GM10847 (cell line): ENCODE measurements around the gene PDIK1L.

Source experiments
- POLR2A ChIP-seq: IDR thresholded peaks from 2 replicates; pipeline ENCODE4 v1.6.1; 2011; ENCODE audit not compliant: insufficient read length; ENCODE audit errors: extremely low read depth

The PDIK1L gene

GRCh38 chr1:26127235-26128163 lies 15.9 kb downstream of the PDIK1L start:
- TF ChIP-seq POLR2A, result no peak

GRCh38 chr1:26129778-26130177 lies 18.2 kb downstream of the PDIK1L start:
- no peak for TF ChIP-seq POLR2A

DNA sequence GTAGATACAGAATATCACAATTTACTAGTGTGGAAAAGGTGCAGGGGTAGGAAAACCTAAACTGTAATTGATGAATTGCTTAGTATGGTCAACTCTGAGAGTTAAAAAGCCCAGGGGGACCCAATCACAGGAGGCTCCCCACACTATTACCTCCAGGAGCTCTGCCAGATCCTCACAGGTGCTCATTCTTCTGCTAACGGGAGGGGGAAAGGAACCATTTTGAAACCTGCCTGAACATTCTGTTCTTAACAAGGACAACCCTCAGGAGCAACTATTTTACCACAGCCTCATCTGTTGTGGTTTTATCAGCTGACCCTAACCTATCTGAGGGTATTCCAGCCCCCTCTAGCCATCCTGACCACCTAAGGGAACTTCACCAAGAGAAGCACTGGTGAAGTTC lies 19.1 kb downstream of the PDIK1L start:
- TF ChIP-seq POLR2A, result no peak

DNA sequence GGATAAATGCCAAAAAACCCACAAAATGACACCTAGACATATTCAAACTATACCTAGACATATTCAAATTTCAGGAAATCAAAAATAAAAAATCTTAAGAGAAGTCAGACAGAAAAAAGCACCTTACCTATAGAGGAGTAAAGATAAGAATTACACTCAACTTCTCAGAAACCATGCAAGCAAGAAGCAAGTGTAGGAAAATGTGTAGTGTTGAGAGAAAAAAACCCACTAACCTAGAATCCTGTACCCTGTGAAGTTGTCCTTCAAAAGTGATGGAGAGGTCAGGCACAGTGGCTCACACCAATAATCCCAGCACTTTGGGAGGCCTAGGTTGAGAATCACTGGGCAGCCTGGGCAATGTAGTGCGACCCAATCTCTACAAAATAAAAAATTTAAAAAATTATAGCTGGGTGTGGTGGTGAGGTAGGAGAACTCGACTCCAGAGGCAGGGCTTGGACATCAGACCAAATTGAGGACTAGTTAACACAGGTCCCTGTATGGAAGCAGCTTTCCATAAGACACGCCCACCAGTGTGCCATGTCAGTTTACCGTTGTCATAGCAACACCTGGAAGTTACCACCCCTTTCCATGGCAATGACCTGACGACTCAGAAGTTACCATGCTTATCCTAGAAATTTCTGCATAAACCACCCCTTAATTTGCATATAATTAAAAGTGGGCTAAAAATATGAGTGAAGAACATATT lies 20.7 kb downstream of the PDIK1L start:
- no peak for TF ChIP-seq POLR2A

DNA sequence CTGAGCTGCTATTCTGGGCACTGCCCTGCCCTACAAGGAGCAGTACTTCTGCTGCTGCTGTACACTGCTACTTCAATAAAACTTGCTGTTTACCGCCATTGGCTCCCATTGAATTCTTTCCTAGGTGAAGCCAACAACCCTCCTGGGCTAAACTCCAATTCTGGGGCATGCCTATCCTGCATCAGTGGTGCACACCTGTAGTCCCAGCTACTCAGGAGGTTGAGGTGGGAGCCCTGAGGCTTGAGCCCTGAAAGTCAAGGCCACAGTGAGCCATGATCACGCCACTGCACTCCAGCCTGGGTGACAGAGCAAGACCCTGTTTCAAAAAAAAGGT lies 21.2 kb downstream of the PDIK1L start:
- no peak for TF ChIP-seq POLR2A

DNA sequence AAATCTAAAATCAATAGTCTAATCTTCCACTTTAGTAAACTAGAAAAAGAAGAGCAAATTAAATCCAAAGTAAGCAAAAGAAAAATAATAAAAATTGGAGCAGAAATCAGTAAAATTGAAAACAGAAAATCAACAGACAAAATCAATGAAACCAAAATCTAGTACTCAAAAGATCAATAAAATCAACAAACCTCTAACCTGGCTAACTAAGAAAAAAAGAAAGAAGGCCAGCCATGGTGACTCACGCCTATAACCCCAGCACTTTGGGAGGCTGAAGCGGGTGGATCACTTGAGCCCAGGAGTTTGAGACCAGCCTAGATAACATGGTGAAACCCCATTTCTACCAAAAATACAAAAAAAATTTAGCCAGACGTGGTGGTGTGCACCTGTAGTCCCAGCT lies 22.8 kb downstream of the PDIK1L start:
- TF ChIP-seq POLR2A, result no peak

GRCh38 chr1:26138974-26139558 lies 27.4 kb downstream of the PDIK1L start:
- TF ChIP-seq POLR2A, result no peak

DNA sequence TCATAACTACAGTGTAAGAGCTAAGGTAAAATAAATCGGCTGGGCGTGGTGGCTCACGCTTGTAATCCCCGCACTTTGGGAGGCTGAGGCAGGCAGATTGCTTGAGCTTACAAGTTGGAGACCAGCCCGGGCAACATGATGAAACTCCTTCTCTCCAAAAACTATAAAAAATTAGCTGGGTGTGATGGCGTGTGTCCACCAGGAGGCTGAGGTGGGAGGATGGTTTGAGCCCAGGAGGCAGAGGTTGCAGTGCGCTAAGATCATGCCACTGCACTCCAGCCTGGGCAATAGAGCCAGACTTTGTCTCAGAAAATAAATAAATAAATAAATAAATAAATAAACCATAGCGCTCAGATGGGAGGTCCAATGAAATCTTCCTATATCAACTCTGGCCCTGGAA lies 30.5 kb downstream of the PDIK1L start:
- no peak for TF ChIP-seq POLR2A

- TF ChIP-seq POLR2A, result no peak
These were observed 33.7 kb downstream of the PDIK1L start for GRCh38 chr1:26145041-26145959.

GRCh38 chr1:26145960-26146294 lies 34.3 kb downstream of the PDIK1L start:
- no peak for TF ChIP-seq POLR2A

DNA sequence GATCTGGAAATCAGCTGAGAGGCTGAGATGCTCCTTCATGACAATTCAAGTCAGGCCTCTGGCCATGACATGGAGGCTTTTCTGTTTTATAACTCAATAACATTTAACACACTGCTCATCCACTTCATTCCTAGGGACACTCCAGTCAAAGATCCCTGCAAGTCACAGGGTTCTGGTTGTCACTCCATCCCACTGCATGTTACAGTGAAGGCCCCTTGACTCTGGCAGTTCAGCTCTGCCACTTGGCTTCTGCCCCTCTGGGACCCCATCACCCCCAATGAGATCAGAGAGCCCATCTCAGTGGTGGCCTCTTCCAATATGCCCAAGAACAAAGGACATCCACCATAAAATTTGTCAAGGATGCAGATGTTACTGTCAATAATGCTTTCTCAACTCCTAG lies 37.3 kb downstream of the PDIK1L start:
- TF ChIP-seq POLR2A, result no peak

GRCh38 chr1:26153966-26154532 lies 42.4 kb downstream of the PDIK1L start:
- TF ChIP-seq POLR2A, result no peak

GRCh38 chr1:26154750-26155149 lies 43.1 kb downstream of the PDIK1L start:
- no peak for TF ChIP-seq POLR2A

GRCh38 chr1:26155370-26156284 lies 44.0 kb downstream of the PDIK1L start:
- TF ChIP-seq POLR2A, result no peak
